ENCODE results near the gene CALHM6. TPM values are rescaled to one million over a fixed set of nuclear protein-coding genes. Genes with fewer than 3 reads are reported as not detected.

Gene CALHM6
- total and polyA plus RNA-seq, 8 donors = 5.0 to 8.7 (median 8.3) TPM; not detected in 3

GRCh38 chr6:116452531-116452930, 8.6 kb upstream of the CALHM6 start:
- TF ChIP-seq POLR2A (IDR thresholded peaks at IDR 0.05) = no peak
- no peak for TF ChIP-seq POLR2AphosphoS5 (IDR thresholded peaks at IDR 0.05)
- no peak for TF ChIP-seq EP300 (IDR thresholded peaks at IDR 0.05)
- TF ChIP-seq, protein P1, sequence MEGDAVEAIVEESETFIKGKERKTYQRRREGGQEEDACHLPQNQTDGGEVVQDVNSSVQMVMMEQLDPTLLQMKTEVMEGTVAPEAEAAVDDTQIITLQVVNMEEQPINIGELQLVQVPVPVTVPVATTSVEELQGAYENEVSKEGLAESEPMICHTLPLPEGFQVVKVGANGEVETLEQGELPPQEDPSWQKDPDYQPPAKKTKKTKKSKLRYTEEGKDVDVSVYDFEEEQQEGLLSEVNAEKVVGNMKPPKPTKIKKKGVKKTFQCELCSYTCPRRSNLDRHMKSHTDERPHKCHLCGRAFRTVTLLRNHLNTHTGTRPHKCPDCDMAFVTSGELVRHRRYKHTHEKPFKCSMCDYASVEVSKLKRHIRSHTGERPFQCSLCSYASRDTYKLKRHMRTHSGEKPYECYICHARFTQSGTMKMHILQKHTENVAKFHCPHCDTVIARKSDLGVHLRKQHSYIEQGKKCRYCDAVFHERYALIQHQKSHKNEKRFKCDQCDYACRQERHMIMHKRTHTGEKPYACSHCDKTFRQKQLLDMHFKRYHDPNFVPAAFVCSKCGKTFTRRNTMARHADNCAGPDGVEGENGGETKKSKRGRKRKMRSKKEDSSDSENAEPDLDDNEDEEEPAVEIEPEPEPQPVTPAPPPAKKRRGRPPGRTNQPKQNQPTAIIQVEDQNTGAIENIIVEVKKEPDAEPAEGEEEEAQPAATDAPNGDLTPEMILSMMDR (IDR thresholded peaks at IDR 0.05) = no peak
- intact Hi-C loops (cut with DNase I; ENCODE audit: low total_unique reads) = no loop called here
- peaks cover 0 to 28% (median 12%) of the 10 kb centered on the region in 4 donors for H3K4me1 ChIP-seq
- no peak overlapping the region for H3K27ac ChIP-seq
- WGBS, 5 donors = 82 to 95% (median 94%) methylated on average over 2 of the region's 2 CpGs
- no peaks in the 10 kb centered on the region for H3K27me3 ChIP-seq
- no peaks in the 10 kb centered on the region for H3K36me3 ChIP-seq
- DNase-seq = no peak
- H3K4me3 ChIP-seq = no peak overlapping the region
- H3K9me3 ChIP-seq = no peaks in the 10 kb centered on the region

GRCh38 chr6:116456106-116456505, 5.1 kb upstream of the CALHM6 start:
- peaks cover 0 to 9% (median 5%) of the 10 kb centered on the region in 4 donors for H3K4me1 ChIP-seq
- no peak overlapping the region for H3K27ac ChIP-seq
- H3K27me3 ChIP-seq = no peaks in the 10 kb centered on the region
- intact Hi-C loops (cut with DNase I; ENCODE audit: low total_unique reads) = no loop called here
- 83 to 96% (median 90%) methylated on average over 3 of the region's 3 CpGs for WGBS, 5 donors
- no peaks in the 10 kb centered on the region for H3K36me3 ChIP-seq
- no peak overlapping the region for H3K4me3 ChIP-seq
- no peak for DNase-seq
- TF ChIP-seq POLR2AphosphoS5 (IDR thresholded peaks at IDR 0.05) (no peak), EP300 (IDR thresholded peaks at IDR 0.05) (no peak)
- TF ChIP-seq, protein P1 (IDR thresholded peaks at IDR 0.05) = no peak
- no peaks in the 10 kb centered on the region for H3K9me3 ChIP-seq

- TF ChIP-seq, protein P1 (IDR thresholded peaks at IDR 0.05) = no peak
- no peak for TF ChIP-seq POLR2AphosphoS5 (IDR thresholded peaks at IDR 0.05)
- TF ChIP-seq EP300 (IDR thresholded peaks at IDR 0.05) = no peak
- TF ChIP-seq POLR2A (IDR thresholded peaks at IDR 0.05) = no peak
- Histone ChIP-seq H3K27me3 (peaks cover 0 to 3% (median 2%) of the 10 kb centered on the region in 3 donors), H3K9me3 (no peaks in the 10 kb centered on the region), H3K27ac (no peak overlapping the region), H3K36me3 (no peaks in the 10 kb centered on the region), H3K4me1 (peaks cover 0 to 10% (median 5%) of the 10 kb centered on the region in 4 donors), H3K4me3 (no peak overlapping the region)
- WGBS, 5 donors = 76 to 84% (median 78%) methylated on average over 2 of the region's 2 CpGs
- DNase-seq = no peak
- intact Hi-C loops (cut with DNase I; ENCODE audit: low total_unique reads) = no loop called here
Observed at GRCh38 chr6:116456927-116457326, 4.2 kb upstream of the CALHM6 start.

- TF ChIP-seq POLR2AphosphoS5 (IDR thresholded peaks at IDR 0.05) = no peak
- TF ChIP-seq, protein P1 (IDR thresholded peaks at IDR 0.05) = no peak
- TF ChIP-seq EP300 (IDR thresholded peaks at IDR 0.05) = no peak
- TF ChIP-seq POLR2A (IDR thresholded peaks at IDR 0.05) = no peak
- no peak overlapping the region for H3K27ac ChIP-seq
- no peaks in the 10 kb centered on the region for H3K36me3 ChIP-seq
- no peak overlapping the region for H3K4me3 ChIP-seq
- 89 to 98% (median 94%) methylated on average over 9 of the region's 9 CpGs for WGBS, 5 donors
- no peaks in the 10 kb centered on the region for H3K9me3 ChIP-seq
- intact Hi-C loops (cut with DNase I; ENCODE audit: low total_unique reads) = no loop called here
- no peak for DNase-seq
- peaks cover 0 to 16% (median 9%) of the 10 kb centered on the region in 3 donors for H3K27me3 ChIP-seq
- H3K4me1 ChIP-seq = peaks cover 0 to 16% (median 11%) of the 10 kb centered on the region in 4 donors
Observed at GRCh38 chr6:116458264-116458663, 2.9 kb upstream of the CALHM6 start.

Measured in stomach (tissue), 9 donors.